MM.1S (cell line): Measurements from ENCODE around the gene MAN2A2.

Experiments
- DNase-seq: peaks from one replicate; pipeline ENCODE4 v3.0.0-alpha.2; 2015
- H2AFZ ChIP-seq: fragments of 300-600 bp; sonication (generic); 2 replicates; pipeline ENCODE4 v1.6.0; 2016; ENCODE audit warnings: antibody characterized with exemption, low read length
- H3F3A ChIP-seq: fragments of 300-600 bp; sonication (generic); 2 replicates; pipeline ENCODE4 v1.6.1; 2016; ENCODE audit warnings: mild to moderate bottlenecking, antibody characterized with exemption, low read length, moderate library complexity, mixed read lengths; ENCODE audit not compliant: insufficient read depth
- H3K27ac ChIP-seq: fragments of 300-600 bp; sonication (generic); 2 replicates; pipeline ENCODE4 v1.5.1; 2016; ENCODE audit warnings: mild to moderate bottlenecking, low read length
- H3K27me3 ChIP-seq: fragments of 300-600 bp; sonication (generic); replicated peaks from 2 replicates; pipeline ENCODE4 v1.6.0; 2016; ENCODE audit warnings: low read length; ENCODE audit not compliant: insufficient read depth
- H3K36me3 ChIP-seq: fragments of 300-600 bp; sonication (generic); replicated peaks from 2 replicates; pipeline ENCODE4 v1.6.1; 2016; ENCODE audit warnings: mild to moderate bottlenecking, low read length, mixed read lengths; ENCODE audit not compliant: insufficient read depth
- H3K4me1 ChIP-seq: fragments of 300-600 bp; sonication (generic); 2 replicates; pipeline ENCODE4 v1.6.1; 2016; ENCODE audit warnings: low read length, mixed read lengths
- H3K4me2 ChIP-seq: fragments of 300-600 bp; sonication (generic); 2 replicates; pipeline ENCODE4 v1.6.0; 2016; ENCODE audit warnings: low read depth, low read length
- H3K4me3 ChIP-seq: fragments of 300-600 bp; sonication (generic); 2 replicates; pipeline ENCODE4 v1.5.1; 2016; ENCODE audit warnings: low read length, mixed read lengths
- H3K79me2 ChIP-seq: fragments of 300-600 bp; sonication (generic); 2 replicates; pipeline ENCODE4 v1.6.1; 2016; ENCODE audit warnings: mixed run types, low read length, mixed read lengths
- H3K9ac ChIP-seq: fragments of 300-600 bp; sonication (generic); 2 replicates; pipeline ENCODE4 v1.6.1; 2016; ENCODE audit warnings: low read length, mixed read lengths
- H3K9me2 ChIP-seq: fragments of 300-600 bp; sonication (generic); replicated peaks from 2 replicates; pipeline ENCODE4 v1.6.1; 2016; ENCODE audit warnings: mild to moderate bottlenecking, low read length, mixed read lengths; ENCODE audit not compliant: insufficient read depth
- H3K9me3 ChIP-seq: fragments of 300-600 bp; sonication (generic); replicated peaks from 2 replicates; pipeline ENCODE4 v1.6.1; 2016; ENCODE audit warnings: mild to moderate bottlenecking, low read length, mixed read lengths; ENCODE audit not compliant: insufficient read depth
- H4K20me1 ChIP-seq: fragments of 300-600 bp; sonication (generic); 2 replicates; pipeline ENCODE4 v1.6.1; 2016; ENCODE audit warnings: mild to moderate bottlenecking, low read length, moderate library complexity, mixed read lengths; ENCODE audit not compliant: insufficient read depth
- CTCF ChIP-seq: fragments of 300-600 bp; sonication (generic); IDR thresholded peaks from 2 replicates; pipeline ENCODE4 v1.5.1; 2016; ENCODE audit warnings: antibody characterized with exemption, low read length, mixed read lengths
- EZH2 ChIP-seq: fragments of 300-600 bp; sonication (generic); optimal IDR thresholded peaks from 2 replicates; pipeline ENCODE3; 2017; ENCODE audit warnings: low read depth, mild to moderate bottlenecking, antibody characterized with exemption, low read length, mixed read lengths
- EZH2phosphoT487 ChIP-seq: fragments of 300-600 bp; sonication (generic); IDR thresholded peaks from 2 replicates; pipeline ENCODE4 v1.6.1; 2018; ENCODE audit warnings: antibody characterized with exemption, low read length

Gene MAN2A2

GRCh38 chr15:90876512-90877170 is 26.5 kb upstream of the MAN2A2 start:
- Histone ChIP-seq H3K4me3 (no peak overlapping the region), H3K4me2 (no peak overlapping the region), H3K9ac (no peak overlapping the region), H3K9me2 (no peaks in the 10 kb centered on the region), H3K4me1 (no peaks in the 10 kb centered on the region; the same call in 1 of the 2 replicates), H3K27ac (no peak overlapping the region), H4K20me1 (no peaks in the 10 kb centered on the region), H2AFZ (no peak overlapping the region), H3K27me3 (no peaks in the 10 kb centered on the region), H3K79me2 (peaks cover 29% of the 10 kb centered on the region), H3K36me3 (no peaks in the 10 kb centered on the region), H3F3A (no peaks in the 10 kb centered on the region), H3K9me3 (no peaks in the 10 kb centered on the region)
- DNase-seq = no peak
- TF ChIP-seq CTCF (no peak), EZH2phosphoT487 (no peak), EZH2 (no peak)

- H3K27me3 ChIP-seq = no peaks in the 10 kb centered on the region
- H3K9me3 ChIP-seq = no peaks in the 10 kb centered on the region
- H3K9ac ChIP-seq = no peak overlapping the region
- DNase-seq = no peak
- H3K4me2 ChIP-seq = no peak overlapping the region
- H3K9me2 ChIP-seq = no peaks in the 10 kb centered on the region
- no peaks in the 10 kb centered on the region for H4K20me1 ChIP-seq
- no peak overlapping the region for H3K4me3 ChIP-seq
- no peak overlapping the region for H3K27ac ChIP-seq
- H3K79me2 ChIP-seq = peaks cover 25% of the 10 kb centered on the region
- no peak overlapping the region for H2AFZ ChIP-seq
- no peaks in the 10 kb centered on the region for H3K36me3 ChIP-seq
- no peaks in the 10 kb centered on the region for H3F3A ChIP-seq
- H3K4me1 ChIP-seq = no peaks in the 10 kb centered on the region; the same call in 1 of the 2 replicates
- TF ChIP-seq EZH2phosphoT487 (no peak), EZH2 (no peak), CTCF (no peak)
Observed at GRCh38 chr15:90877315-90877714, 25.8 kb upstream of the MAN2A2 start.

DNA sequence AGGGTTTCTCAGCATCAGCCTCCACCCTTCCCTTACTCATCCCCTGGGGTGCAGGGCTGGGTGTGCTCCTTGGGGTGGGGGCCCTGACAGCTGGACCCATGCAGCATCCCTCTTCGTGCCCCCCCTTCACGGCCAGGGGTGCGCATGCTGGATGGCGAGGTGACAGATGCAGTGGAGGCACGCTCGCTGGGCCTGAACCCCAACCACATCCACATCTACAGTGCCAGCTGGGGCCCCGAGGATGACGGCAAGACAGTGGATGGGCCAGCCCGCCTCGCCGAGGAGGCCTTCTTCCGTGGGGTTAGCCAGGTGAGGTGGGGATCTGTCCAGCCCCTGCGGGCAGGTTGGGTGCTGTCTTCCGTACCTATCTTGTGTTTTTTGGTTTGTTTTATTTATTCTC is 25.1 kb upstream of the MAN2A2 start:
- Histone ChIP-seq H4K20me1 (no peaks in the 10 kb centered on the region), H2AFZ (no peak overlapping the region), H3K27ac (no peak overlapping the region), H3K9me2 (no peaks in the 10 kb centered on the region), H3K9me3 (no peaks in the 10 kb centered on the region), H3K36me3 (no peaks in the 10 kb centered on the region), H3F3A (no peaks in the 10 kb centered on the region), H3K9ac (no peak overlapping the region), H3K79me2 (peaks cover 18% of the 10 kb centered on the region), H3K27me3 (no peaks in the 10 kb centered on the region), H3K4me1 (no peaks in the 10 kb centered on the region), H3K4me3 (no peak overlapping the region), H3K4me2 (no peak overlapping the region)
- TF ChIP-seq EZH2phosphoT487 (no peak), EZH2 (no peak), CTCF (no peak)
- DNase-seq = no peak
